ENCODE data around the gene HPSE2. TPM values are rescaled to one million over a fixed set of nuclear protein-coding genes. Genes with fewer than 3 reads are reported as not detected.

The HPSE2 gene
- total and polyA plus RNA-seq, 4 donors: 0.05 TPM; not detected in 3

DNA sequence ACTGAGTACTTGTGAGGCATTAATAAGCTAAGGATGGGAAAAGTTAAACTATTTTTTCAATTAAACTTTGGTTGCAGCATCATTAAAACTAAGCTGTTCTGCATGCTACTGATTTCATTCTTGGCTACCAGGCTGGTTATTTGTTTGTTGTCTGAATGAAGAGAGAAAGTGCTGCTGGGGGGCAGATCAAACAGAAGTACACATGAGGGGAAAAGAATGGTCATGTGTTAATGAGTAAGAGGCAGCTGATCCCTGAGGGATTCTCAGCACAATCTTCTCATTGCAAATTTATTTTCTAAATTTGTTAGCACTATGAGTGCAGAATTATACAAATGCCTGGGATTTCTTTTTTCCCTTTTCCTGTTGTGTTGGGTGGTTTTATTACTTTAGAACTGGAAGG lies 575.7 kb downstream of the HPSE2 start:
- DNase-seq (ENCODE audit: low spot score): no peak

DNA sequence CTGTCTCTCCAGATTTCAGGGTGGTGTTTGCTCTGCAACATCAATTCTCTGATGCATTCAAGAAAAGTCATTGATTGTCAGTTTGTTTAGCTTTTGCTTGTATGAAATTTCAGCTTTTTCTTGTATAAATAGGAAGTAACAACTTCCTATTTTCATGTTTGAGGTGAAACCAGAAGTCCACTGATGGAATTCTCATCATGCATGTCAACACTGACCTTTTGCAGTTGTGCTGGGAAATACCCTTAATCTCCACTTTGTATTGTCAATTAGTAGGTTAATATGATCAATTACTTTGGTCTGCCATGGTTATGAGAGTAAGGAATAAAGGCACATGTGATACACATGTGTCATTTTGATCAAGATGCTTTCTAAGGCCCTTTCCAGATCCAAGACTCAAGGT lies 580.2 kb downstream of the HPSE2 start:
- no peaks in the 10 kb centered on the region for H3K36me3 ChIP-seq (ENCODE audit: control insufficient read depth in 4 of 4, insufficient read depth in 3 of 4, low read depth in 1 of 4, low read length in 3 of 4)
- H3K4me3 ChIP-seq (ENCODE audit: low read depth in 1 of 3, low read length in 3 of 3): no peak overlapping the region
- TF ChIP-seq FOXA1 (IDR thresholded peaks at IDR 0.05): no peak
- TF ChIP-seq GABPA (IDR thresholded peaks at IDR 0.05 in 1 of 2, conservative IDR thresholded peaks at IDR 0.05 in 1 of 2): no peak
- TF ChIP-seq TAF1 (conservative IDR thresholded peaks at IDR 0.05): no peak
- no peak for TF ChIP-seq NR2F2 (IDR thresholded peaks at IDR 0.05)
- TF ChIP-seq, protein P1, sequence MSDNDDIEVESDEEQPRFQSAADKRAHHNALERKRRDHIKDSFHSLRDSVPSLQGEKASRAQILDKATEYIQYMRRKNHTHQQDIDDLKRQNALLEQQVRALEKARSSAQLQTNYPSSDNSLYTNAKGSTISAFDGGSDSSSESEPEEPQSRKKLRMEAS (IDR thresholded peaks at IDR 0.05): no peak
- TF ChIP-seq RAD21 (IDR thresholded peaks at IDR 0.05): no peak
- TF ChIP-seq HNF4A (conservative IDR thresholded peaks at IDR 0.05): no peak
- TF ChIP-seq RXRA (IDR thresholded peaks at IDR 0.05): no peak
- TF ChIP-seq HNF4G (IDR thresholded peaks at IDR 0.05): no peak
- no peak for TF ChIP-seq CTCF (IDR thresholded peaks at IDR 0.05; ENCODE audit: low read depth, low read length, missing input control)
- TF ChIP-seq REST (IDR thresholded peaks at IDR 0.05): no peak
- no peak overlapping the region for H3K27ac ChIP-seq (ENCODE audit: low read depth in 1 of 2, low read length in 2 of 2)
- H3K27me3 ChIP-seq (ENCODE audit: control insufficient read depth in 4 of 4, insufficient read depth in 4 of 4, low read length in 3 of 4): peaks cover 0 to 14% (median 0%) of the 10 kb centered on the region in 4 donors
- H3K9me3 ChIP-seq (ENCODE audit: control insufficient read depth in 4 of 4, low read length in 3 of 4): no peaks in the 10 kb centered on the region
- H3K4me1 ChIP-seq (ENCODE audit: control insufficient read depth in 4 of 4, insufficient read depth in 4 of 4, low read length in 3 of 4): no peaks in the 10 kb centered on the region
- DNase-seq (ENCODE audit: low spot score): no peak
- H3K9ac ChIP-seq (ENCODE audit: low read depth in 1 of 2, low read length in 2 of 2): no peak overlapping the region

More for the DNA sequence above, 575.7 kb downstream of the HPSE2 start:
- Histone ChIP-seq H3K4me3 (ENCODE audit: low read depth in 1 of 3, low read length in 3 of 3) (no peak overlapping the region), H3K9ac (ENCODE audit: low read depth in 1 of 2, low read length in 2 of 2) (no peak overlapping the region), H3K9me3 (ENCODE audit: control insufficient read depth in 4 of 4, low read length in 3 of 4) (peaks cover 0 to 2% (median under 1%) of the 10 kb centered on the region in 4 donors), H3K27me3 (ENCODE audit: control insufficient read depth in 4 of 4, insufficient read depth in 4 of 4, low read length in 3 of 4) (peaks cover 0 to 4% (median 0%) of the 10 kb centered on the region in 4 donors), H3K4me1 (ENCODE audit: control insufficient read depth in 4 of 4, insufficient read depth in 4 of 4, low read length in 3 of 4) (no peaks in the 10 kb centered on the region), H3K36me3 (ENCODE audit: control insufficient read depth in 4 of 4, insufficient read depth in 3 of 4, low read depth in 1 of 4, low read length in 3 of 4) (no peaks in the 10 kb centered on the region), H3K27ac (ENCODE audit: low read depth in 1 of 2, low read length in 2 of 2) (no peak overlapping the region)
- TF ChIP-seq EGR1 (IDR thresholded peaks at IDR 0.05; ENCODE audit: low read depth in 2 of 2) (no peak), CTCF (IDR thresholded peaks at IDR 0.05; ENCODE audit: low read depth, low read length, missing input control) (no peak), FOXA2 (IDR thresholded peaks at IDR 0.05) (no peak), GABPA (IDR thresholded peaks at IDR 0.05 in 1 of 2, conservative IDR thresholded peaks at IDR 0.05 in 1 of 2) (no peak)
- TF ChIP-seq, protein P2, sequence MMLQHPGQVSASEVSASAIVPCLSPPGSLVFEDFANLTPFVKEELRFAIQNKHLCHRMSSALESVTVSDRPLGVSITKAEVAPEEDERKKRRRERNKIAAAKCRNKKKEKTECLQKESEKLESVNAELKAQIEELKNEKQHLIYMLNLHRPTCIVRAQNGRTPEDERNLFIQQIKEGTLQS (IDR thresholded peaks at IDR 0.05): no peak
